Limb (tissue), 2 donors: ENCODE data around the gene LDLRAD4.

ENCODE experiments used
- DNase-seq, 2 donors: peaks; one replicate each; pipeline ENCODE4 v3.0.0-alpha.2; 2016; ENCODE audit errors: extremely low spot score in 2 of 2

Gene LDLRAD4

DNA sequence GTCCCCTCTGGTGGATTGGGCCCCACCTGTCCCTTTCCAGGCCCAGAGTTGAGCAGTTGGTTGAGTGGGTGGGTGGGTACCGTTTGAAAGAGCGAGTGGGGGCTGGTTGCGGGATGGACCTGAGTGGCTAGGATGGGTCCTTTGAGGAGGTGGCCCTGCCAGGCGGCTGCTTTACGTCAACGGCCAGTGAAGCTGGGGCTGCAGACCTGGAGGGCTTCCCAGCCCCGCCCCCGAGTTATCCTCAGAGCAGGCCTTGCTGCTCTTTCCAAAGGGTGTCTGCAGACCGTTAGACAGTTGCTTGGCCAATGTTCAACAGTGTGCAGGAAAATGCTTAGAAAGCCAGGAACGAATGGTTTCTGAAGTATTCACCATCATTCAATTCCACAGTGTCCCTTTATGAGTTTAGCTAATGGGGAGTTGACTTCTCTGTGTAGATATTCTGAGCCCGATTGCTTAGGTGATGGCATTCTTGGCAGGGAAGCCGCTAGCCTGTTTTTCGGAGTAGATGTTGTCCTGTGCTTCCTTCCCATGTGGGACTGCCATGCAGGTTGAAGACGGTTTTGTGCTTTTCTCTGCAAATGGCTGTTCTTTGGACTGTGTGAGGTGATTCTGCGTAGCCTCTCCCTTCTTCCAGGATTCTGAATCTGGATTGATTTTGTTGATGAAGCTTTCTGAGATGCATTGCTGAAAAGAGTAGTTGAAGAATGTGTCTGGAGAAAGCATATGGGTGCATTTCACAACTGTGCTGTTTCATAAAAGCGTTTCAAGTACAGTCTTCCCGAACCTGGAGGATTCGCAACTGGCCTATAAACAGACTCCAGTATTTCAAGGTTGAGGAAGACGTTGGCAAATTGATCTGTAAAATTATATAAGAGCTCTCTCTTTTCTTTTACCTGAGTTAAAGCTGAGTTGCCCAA is 45.8 kb downstream of the LDLRAD4 start:
- peak; percentile 66 to 78 for DNase-seq

DNA sequence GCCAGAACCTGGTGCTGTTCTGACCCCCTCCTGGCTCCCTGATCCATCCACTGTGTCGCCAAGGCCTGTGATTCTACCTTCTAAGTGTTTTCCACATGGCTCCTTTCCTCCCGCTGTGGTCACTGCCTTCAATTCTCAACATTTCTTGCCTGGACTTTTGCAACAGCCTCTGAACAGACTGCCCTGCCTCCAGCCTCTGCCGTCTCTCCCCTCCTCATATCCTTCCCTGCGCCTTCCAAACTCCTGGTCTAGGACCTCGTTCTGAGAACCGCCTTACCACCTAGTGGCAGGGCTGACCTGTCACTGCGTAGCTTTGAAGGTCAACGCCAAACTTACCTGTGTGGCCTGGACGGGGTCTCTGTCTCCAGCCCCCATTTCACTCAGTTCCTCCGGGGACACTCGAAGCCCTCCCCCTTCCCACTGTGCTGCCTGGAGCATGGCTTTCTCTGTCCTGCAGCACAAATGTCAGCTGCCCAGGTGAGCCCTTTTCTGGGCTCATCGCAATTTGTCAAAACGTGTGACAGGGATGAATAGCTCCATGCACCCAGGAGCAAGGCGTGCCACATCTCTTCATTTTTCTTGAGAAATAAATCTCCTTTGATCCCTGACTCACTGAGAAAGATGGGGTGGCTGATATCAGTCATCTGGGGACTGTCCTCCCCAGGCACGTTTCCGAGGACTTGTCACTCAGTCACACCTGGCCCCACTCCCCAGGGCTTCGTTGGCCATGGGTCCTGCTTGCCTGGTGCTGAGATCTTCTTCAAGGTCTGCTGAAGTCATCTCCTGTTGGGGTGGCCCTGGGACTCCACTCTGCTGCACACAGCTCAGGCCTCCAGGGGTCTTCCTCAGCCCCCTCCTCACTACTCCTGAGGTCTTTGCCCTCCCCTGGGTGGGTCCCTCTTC is 46.7 kb downstream of the LDLRAD4 start:
- no peak for DNase-seq

DNA sequence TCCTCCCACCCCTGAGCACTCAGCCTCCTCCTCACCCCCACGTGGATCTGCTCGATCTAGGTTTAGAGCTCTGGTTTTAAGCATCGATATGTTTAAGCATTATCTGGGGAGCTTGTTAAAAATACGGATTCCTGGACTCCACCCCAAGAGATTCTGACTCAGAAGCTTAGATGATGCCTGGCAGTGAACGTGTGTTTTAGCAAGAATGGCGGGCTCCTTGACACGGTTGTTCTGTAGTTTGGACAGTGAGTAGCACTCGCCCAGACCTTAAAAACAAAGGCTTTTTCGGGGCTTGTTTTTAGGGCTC is 47.3 kb downstream of the LDLRAD4 start:
- DNase-seq: no peak

DNA sequence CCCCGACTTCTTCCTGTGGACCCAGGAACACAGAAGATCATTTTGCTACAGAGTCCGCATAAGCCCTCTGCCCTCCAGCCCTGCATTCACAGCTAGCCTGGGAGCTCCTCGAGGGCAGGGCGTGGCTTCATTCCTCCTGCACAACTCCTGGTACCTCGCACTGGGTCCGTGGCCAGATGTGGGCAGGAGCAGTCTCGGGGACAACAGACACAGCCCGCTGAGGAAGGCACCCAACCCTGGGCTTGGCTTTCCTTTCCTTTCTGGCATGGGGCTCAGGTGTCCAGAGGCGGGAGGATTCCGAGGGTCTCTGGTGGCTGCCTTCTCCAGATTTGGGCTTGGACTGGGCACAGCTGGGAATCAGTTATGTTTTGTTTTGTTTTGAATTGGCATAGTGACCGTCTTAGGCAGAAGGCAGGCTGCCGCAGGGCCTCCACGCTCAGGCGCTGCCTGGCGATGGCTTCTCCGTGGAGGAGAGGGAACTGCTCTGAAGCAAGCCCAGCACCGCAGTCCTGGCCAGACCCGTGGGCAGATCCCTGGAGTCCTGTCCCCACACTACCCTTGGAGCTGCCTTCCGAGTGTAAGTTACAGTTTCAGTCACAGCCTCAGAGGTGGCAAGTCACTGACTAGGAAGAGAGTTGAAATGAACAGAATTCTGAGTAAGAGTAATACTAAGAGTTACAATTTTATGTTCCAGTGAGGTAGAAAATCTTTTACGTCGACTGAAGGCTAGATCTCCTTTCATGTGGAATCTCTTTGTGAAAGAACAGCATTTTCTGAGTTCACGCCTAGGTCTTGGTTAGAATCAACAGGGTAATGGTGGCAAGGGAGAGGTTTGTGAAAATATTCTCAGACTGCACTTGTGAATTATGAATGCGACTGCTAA is 47.9 kb downstream of the LDLRAD4 start:
- DNase-seq: peak in 1 of 2 donors; percentile 49

DNA sequence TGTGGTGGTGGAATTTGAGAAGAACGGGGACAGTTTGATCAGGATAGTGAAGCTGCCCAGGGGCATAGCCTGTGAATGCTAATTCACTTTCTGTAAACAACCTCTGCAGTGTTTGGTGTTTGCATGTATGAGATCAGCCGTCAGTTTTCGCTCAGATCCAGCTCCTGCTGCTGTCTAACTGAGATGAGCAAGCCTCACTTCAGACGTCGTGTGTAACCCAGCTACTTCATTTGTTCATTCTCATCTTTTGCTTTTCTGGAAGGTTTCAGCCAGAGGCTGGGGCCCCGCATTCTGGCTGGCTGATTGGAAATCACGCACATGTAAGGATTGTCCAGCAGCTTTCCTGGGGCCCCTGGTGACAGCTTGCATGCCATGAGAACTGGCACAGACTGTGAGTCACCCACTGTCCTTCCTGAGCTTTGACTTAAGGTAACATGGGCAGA is 48.9 kb downstream of the LDLRAD4 start:
- DNase-seq: no peak

DNA sequence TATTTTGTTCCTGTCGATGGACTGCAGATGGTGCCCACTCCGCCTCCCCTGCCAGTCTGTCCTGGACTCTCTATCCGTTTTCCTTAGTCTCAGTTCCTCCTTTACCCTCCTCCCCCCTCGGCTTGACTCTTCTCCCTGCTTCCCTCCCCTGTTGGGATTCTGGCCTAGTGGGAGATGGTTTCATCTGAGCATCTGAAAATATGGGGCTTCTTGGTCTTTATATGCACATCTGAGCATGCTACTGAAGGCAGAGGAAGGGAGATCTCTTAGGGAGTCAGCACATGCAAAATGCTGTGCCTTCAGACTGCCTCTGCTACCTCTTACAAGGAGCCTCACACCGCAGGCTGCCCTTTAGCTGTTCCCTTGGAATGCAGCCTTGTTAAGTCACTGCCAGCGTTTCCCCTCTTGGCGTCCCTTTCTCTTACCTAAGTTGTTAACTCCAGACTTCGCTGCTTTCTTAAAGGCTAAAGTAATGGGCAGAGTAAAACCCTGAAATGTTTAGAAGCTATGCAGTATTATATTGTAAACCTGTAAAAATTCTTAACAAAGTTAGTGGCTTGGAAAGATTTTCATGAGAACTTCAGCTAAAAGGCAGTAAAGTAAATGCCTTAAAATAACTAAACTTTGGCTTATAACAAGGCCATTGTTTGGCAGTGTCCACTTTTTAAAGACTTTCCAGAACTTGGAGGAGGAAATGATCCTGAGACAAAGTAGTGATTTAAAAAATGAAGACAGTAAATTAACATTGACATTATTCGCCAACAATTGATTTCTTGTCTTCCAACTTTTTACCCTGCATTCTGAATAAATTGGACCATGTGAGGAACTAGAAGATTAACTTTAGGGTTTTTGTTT is 49.8 kb downstream of the LDLRAD4 start:
- DNase-seq: peak; percentile 59 to 82

DNA sequence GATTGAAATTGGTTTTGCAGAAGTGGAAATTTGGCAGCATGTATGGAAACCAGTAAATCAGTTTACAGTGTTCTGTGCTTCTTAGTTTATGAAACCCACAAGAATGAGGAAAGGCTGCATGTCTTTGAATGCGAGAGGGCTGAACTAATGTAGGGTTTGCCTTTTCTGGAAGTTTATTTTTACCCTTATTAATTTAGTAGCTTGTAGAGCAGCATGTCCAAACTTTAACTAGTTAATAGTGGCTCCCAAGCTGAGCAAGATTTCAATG is 50.4 kb downstream of the LDLRAD4 start:
- no peak for DNase-seq

DNA sequence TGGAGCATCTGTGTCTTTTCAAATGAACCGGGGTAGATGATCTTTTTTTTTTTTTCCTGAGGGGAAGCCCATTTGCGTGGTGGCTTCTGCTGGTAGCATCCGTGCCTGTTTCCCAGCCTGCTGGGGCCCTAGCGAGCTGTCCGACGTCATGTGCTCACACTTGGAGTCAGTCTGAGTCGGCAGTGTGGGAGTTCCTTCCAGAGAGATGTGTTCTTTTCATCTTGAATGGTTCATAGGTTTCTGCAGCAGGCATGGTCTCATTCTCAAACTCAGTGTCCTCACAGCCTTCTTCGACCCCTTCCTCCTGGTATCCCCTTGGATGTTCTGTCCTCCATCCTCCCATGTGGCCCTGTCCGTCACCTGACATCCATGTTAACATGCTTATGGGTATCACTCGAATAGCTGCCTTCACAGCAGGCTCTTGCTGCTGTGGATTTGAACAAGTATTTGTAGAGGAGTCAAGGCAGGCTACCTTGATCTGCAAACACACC is 51.0 kb downstream of the LDLRAD4 start:
- DNase-seq: peak in 1 of 2 donors; percentile 40

DNA sequence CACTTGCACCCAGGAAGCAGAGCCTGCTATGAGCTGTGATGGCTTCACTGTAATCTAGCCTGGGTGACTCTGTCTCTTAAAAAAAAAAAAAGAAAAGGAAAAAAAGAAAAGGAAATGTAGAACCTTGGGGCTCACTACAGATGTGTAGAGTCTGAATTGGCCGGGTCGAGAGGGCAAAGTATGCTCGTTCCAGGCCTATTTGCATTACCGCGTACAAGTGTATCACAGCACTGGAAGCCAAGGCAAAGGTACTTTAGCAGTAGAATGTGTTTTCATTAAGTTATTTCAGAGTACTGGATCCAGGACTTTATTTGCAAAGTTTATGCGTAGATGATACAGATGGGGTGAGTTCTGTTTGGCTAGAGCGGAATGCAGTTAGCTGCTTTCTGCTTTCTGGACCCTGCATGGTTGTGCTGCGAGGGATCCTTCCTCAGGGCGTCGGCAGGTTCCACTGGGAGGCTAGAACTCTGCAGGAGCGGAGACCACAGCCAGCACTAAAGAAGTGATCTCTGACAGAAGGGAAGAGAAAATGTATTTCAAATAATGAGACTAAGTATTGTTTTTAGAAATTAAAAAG is 51.8 kb downstream of the LDLRAD4 start:
- DNase-seq: no peak

DNA sequence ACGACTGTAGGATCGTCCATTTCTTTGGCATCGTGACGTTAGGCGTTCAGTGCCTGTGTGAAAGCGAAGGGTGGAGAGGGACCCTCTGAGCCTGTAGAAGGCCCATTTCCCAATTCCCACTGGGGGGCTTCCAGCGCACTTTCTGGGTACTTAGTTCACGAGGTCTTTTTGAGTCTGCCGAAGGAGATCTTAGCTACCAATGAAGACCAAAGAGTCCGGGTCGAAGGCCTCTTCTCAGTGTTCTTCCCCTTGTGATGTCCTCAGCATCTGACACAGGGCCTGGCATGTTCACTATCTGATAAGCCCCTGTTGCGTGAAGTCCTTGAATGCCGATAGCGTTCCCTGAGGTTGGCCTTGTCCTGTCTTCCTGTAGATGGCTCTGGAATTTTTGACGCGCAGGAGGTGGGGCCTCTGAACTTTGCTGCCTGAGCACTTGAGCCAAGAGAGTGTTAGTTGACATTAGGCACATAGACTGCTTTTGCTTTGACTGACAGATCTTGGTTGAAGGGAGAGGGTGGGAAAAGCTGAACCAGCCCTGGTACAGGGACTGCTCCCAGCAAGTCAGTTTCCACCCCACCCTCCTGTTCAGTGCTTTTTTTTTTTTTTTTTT is 52.8 kb downstream of the LDLRAD4 start:
- peak in 1 of 2 donors; percentile 23 for DNase-seq

DNA sequence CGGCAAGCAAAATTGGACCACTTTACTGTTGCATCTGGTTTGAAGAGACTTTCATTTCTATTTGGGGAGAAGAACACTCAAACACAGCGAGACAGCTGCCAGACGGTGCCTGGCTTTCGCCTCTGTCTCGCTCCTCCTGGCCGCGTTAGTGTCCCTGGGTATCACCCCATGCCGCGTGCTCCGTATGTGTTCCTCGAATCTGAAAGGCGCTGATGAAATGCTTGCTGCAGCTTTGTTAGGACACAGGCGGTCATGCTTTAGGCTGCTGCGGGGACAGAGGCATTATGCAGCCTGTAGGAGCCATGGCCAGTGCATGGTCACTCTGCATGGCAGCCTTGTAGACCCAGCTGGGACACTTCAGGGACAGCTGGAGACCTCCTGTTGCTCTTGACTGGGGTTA is 53.9 kb downstream of the LDLRAD4 start:
- peak in 1 of 2 donors; percentile 17 for DNase-seq

DNA sequence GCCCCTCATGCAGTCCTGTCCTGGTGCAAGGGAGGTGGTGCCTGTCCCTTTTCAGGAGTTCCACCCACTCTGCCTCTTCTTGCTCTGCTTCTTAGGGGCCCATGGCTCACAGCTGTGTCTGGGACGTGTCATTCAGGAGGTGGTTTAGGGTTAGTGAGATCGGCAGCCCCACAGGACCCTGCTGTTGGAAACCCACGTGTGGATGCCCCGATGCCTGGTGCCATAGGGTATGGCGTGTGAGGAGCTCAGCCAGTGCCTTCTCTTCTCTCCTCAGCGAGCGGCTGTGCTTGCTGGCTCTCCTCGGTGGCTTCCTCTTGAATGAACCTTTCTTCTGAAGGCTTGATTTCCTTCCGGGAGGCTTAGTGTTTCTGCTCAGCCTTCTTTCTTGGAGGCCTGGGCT is 55.2 kb downstream of the LDLRAD4 start:
- DNase-seq: peak in 1 of 2 donors; percentile 37

DNA sequence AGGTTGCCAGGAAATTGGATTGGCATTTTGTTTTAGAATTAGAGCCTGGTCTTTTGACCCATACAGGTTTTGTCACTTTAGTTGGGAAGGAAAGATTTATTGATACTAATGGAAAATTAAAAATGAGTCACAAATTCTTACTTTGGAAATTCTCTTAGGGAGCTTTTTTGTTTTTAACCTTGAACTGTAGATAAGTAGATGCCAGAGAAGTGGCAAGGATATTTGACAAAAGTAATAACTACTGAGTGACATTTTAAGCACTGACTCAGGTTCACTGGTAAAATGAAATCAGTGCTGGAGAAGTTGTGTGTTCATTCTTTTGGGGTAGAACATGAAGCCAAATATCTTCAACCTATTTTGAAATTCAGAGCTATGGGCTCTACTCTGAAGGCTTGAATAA is 56.5 kb downstream of the LDLRAD4 start:
- DNase-seq: no peak

DNA sequence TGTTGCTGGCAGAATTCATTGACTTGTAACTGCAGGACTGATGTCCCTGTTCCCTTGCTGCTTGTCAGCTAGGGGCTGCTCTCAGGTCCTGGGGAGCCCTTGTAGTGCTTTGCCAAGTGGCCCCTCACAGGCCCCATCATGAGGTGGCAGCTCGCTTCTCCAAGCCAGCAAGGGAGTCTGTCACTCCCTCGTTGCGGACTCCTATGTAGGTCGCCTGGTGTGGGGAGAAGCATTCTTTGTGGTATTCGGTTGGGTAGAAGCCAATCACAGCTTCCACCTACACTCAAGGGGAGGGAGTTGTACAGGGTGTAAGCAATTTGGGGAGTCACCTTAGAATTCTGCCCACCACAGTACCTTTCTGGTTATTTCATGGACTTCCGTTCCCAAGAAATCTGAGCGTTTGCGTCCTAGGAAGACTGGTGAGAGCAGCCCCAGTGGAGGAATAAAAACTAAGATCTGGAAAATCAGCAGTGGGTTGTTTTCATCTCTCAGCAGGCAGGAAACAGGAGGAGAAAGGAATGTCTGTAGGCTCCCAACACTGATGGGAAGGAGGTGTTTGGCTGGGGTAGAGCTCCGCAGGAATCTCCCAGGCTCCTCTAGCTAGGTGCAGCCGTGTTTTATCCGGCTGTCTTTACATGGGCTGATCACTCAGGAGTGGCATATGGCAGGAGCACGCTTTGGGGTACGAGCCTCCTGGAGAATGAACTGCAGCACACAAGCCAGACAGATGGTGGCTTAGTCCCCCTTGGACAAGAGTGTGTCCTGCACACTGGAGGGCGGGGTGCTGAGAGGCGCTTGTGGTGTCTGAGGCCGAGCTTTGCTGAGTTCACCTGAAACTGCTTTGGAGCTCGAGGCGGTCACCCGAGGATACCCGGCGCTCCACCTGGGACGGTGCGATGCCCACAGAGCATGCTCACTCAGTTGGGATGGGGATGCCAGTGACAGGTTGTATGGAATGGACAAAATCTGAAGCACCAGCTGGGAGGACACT is 58.3 kb downstream of the LDLRAD4 start:
- DNase-seq: peak in 1 of 2 donors; percentile 42

DNA sequence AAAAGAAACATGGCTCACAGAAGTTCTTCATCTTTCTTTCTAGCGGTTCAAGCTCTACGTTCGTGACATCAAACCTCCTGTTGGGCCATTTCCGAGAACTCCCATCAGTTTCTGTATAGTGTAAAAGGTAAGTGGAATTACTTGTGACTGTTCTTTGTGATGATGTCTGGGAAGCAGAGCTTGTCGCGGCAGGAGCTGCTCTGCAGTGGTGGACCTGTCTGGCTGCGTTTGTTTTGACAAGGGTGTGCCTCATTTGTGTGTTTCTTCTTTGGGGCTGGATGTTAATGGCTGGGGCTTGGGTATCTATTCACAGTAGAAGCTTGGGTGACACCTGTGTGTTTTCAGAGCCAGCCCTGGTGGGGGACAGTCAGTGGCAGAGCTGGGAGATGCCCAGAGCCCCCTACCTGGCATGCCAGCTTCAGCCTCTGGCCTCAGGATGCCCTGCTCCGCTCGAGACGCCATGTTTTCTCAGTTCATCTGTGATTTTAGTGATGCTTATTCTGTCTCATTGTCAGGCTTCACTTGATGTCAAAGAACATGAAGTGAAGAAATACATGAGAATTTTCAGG is 59.6 kb downstream of the LDLRAD4 start:
- no peak for DNase-seq

DNA sequence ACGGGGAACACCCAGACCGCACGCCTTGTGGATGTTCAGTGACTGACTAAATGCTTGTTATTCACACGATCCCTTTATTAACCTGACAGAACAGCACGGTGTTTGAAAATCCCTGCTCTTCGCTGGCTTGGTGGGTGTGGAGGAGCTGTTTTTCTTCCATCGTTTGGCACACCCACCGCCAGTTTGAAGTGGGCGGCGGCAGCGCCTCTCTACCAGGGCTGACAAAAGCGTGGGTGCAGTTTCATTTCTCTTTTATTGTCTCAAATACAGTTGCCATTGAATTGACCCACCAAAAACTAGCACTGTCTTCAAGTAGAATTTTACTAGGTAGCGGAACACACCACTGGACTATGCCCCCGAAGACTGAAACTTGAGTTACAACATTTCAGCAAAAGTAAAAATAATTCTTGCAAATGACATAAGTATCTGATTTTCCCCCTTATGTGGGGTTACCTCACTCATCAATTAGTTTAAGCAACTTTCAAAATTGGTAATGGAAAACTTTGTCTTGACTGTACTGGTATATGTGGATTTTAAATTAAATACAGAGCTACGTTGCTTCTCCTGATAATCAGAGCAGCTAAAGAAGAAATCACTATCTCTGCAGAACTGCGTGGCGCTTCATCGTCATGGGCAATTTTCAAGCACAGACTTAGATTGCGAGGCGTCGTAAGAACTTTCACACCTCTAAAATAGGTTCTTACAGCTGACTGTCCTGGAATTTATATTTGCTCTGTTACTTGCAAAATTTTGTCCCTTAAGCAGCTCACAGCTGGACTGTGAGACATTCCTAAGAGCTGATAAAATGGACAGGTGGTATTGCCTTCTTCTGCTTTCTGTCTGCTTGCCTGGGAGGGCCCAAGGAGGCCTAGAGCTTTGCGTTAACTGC is 60.9 kb downstream of the LDLRAD4 start:
- DNase-seq: no peak
